Measurements from ENCODE around the gene ARHGAP31.

ARHGAP31 gene

GRCh38 chr3:119294696-119295671 is 801 bp downstream of the ARHGAP31 start:
- peak overlapping the region; percentile 65 for H3K4me3 ChIP-seq (ENCODE audit: control insufficient read depth, low read depth, low read length)
- TF ChIP-seq, protein P1, sequence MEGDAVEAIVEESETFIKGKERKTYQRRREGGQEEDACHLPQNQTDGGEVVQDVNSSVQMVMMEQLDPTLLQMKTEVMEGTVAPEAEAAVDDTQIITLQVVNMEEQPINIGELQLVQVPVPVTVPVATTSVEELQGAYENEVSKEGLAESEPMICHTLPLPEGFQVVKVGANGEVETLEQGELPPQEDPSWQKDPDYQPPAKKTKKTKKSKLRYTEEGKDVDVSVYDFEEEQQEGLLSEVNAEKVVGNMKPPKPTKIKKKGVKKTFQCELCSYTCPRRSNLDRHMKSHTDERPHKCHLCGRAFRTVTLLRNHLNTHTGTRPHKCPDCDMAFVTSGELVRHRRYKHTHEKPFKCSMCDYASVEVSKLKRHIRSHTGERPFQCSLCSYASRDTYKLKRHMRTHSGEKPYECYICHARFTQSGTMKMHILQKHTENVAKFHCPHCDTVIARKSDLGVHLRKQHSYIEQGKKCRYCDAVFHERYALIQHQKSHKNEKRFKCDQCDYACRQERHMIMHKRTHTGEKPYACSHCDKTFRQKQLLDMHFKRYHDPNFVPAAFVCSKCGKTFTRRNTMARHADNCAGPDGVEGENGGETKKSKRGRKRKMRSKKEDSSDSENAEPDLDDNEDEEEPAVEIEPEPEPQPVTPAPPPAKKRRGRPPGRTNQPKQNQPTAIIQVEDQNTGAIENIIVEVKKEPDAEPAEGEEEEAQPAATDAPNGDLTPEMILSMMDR (conservative IDR thresholded peaks at IDR 0.05; ENCODE audit: control insufficient read depth, insufficient read depth, low read depth, low read length): no peak
- DNase-seq (ENCODE audit: low read depth): peak; percentile 34

DNA sequence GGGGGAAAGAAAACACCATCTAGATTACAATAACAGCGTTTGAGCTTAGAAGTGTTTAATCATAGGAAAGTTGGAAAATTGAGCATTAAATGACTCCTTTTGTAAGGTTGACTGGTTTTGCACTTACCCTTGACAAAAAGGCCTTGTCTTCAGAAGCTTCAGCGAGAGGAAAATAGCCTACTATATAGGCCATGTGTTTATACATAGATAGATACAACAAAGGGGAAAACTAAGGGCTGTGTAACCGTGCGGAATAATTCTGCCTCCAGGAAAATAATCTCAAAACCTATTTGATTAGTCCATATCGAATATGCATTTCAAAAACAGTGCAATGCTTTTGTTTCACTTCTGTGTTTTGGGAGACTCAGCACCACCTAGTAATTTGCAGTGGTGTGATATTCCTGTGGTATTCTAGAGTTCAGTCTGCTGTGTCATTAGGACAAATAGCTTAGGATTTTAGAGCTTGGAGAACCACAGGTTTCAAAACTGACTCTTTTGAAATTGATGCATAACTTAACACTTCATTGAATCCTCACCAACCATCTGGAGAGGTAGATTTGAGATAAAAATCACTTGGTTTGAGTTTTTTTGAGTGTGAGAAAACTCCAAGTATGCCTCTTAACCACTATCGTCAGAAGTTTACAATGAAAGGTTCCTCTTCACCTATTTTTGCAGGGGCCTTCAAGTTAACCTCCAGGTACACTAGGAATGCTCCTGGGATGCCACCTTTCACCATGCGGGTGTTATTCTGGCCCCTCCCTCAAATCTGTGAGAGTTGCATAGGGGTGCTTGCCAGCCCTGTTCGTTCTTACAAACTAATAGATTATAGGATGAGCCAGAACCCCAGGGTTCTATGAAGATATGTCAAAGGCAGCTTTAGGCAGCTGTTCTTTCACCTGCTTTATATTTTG is 1.9 kb downstream of the ARHGAP31 start:
- TF ChIP-seq, protein P1 (conservative IDR thresholded peaks at IDR 0.05; ENCODE audit: control insufficient read depth, insufficient read depth, low read depth, low read length): no peak
- peak overlapping the region; percentile 65 for H3K4me3 ChIP-seq (ENCODE audit: control insufficient read depth, low read depth, low read length)
- peak; percentile 41 for DNase-seq (ENCODE audit: low read depth)

GRCh38 chr3:119296727-119297122 is 2.5 kb downstream of the ARHGAP31 start:
- TF ChIP-seq, protein P1 (conservative IDR thresholded peaks at IDR 0.05; ENCODE audit: control insufficient read depth, insufficient read depth, low read depth, low read length): no peak
- no peak overlapping the region for H3K4me3 ChIP-seq (ENCODE audit: control insufficient read depth, low read depth, low read length)

GRCh38 chr3:119297169-119297568 is 3.0 kb downstream of the ARHGAP31 start:
- peak; percentile 44 for DNase-seq (ENCODE audit: low read depth)
- TF ChIP-seq, protein P1 (conservative IDR thresholded peaks at IDR 0.05; ENCODE audit: control insufficient read depth, insufficient read depth, low read depth, low read length): no peak
- no peak overlapping the region for H3K4me3 ChIP-seq (ENCODE audit: control insufficient read depth, low read depth, low read length)

More at GRCh38 chr3:119296727-119297122, 2.5 kb downstream of the ARHGAP31 start:
- no peak for DNase-seq (ENCODE audit: low read depth)

DNA sequence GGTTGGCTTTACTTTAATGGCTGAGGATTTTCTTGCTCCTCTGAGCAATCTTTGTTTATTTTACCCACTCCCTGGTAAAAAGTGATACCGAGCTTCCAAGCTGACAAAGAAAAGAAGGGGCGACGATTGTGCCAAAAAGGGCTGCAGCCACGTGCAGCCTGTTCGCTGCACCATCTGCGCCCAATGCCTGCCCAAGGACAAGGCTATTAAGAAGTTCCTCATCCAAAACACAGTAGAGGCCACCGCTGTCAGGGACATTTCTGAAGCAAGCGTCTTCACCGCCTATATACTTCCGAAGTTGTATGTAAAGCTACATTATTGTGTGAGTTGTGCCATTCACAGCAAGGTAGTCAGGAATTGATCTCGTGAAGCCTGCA is 4.4 kb downstream of the ARHGAP31 start:
- H3K4me3 ChIP-seq (ENCODE audit: control insufficient read depth, low read depth, low read length): no peak overlapping the region
- TF ChIP-seq, protein P1 (conservative IDR thresholded peaks at IDR 0.05; ENCODE audit: control insufficient read depth, insufficient read depth, low read depth, low read length): no peak
- DNase-seq (ENCODE audit: low read depth): no peak

GRCh38 chr3:119300991-119301391 is 6.8 kb downstream of the ARHGAP31 start:
- no peak for DNase-seq (ENCODE audit: low read depth)
- TF ChIP-seq, protein P1 (conservative IDR thresholded peaks at IDR 0.05; ENCODE audit: control insufficient read depth, insufficient read depth, low read depth, low read length): no peak
- H3K4me3 ChIP-seq (ENCODE audit: control insufficient read depth, low read depth, low read length): no peak overlapping the region
